Right lobe of liver (tissue), 6 donors: Measurements from ENCODE around the gene PTPRCAP. TPM values are rescaled to one million over a fixed set of nuclear protein-coding genes. Genes with fewer than 3 reads are reported as not detected.
A peak's percentile ranks its signal among the peaks of the same experiment; 100 is the strongest.

ENCODE experiments used
- ATAC-seq, 4 donors: fragments of 200-7000 bp; cut with Tn5 transposase; one replicate each; pipeline ENCODE4 v1.9.1; 2020; ENCODE audit warnings: mild to moderate bottlenecking in 4 of 4, moderate library complexity in 4 of 4
- DNase-seq, 3 donors: peaks; one replicate each; pipeline ENCODE4 v3.0.0-alpha.2; 2020
- H3K27ac ChIP-seq, 3 donors: fragments of 200-600 bp; one replicate each; pipeline ENCODE4 v1.8.0; 2022
- H3K27me3 ChIP-seq, 2 donors: fragments of 200-600 bp; one replicate each; pipeline ENCODE4 v1.8.0; 2022
- H3K36me3 ChIP-seq, 4 donors: fragments of 200-600 bp; sonication (generic) in 1 of 4; one replicate each; pipeline versions ENCODE4 v1.5.1 to v1.8.0; 2017 to 2022; ENCODE audit warnings: control low read depth in 1 of 4
- H3K4me1 ChIP-seq, 4 donors: fragments of 200-600 bp; sonication (generic) in 1 of 4; one replicate each; pipeline versions ENCODE4 v1.5.1 to v1.8.0; 2017 to 2022; ENCODE audit warnings: control low read depth in 1 of 4
- H3K4me3 ChIP-seq, 3 donors: fragments of 200-600 bp; one replicate each; pipeline ENCODE4 v1.8.0; 2022
- H3K9me3 ChIP-seq, 4 donors: fragments of 200-600 bp; sonication (generic) in 1 of 4; one replicate each; pipeline versions ENCODE4 v1.5.1 to v1.8.0; 2017 to 2022; ENCODE audit warnings: control low read depth in 1 of 4
- CTCF ChIP-seq, 4 donors: fragments of 200-600 bp in 3 of 4; fragments of 450-650 bp in 1 of 4; IDR thresholded peaks; one replicate each; pipeline versions ENCODE4 v1.5.1 to v1.8.0; 2016 to 2022; ENCODE audit warnings: antibody characterized with exemption in 4 of 4, mild to moderate bottlenecking in 2 of 4
- POLR2A ChIP-seq: fragments of 450-650 bp; IDR thresholded peaks from one replicate; pipeline ENCODE4 v1.6.1; 2017; ENCODE audit warnings: antibody characterized with exemption, mild to moderate bottlenecking
- WGBS: methylation state at CpG from one replicate; pipeline ENCODE4 v1.1.6; 2018; ENCODE audit warnings: low coverage, low lambda C conversion rate; ENCODE audit not compliant: insufficient coverage; ENCODE audit errors: missing lambda C conversion rate; 5-methylcytosine and 5-hydroxymethylcytosine counted together
- intact Hi-C, 2 donors: fragments of 100-400 bp; cut with DNase I; formaldehyde crosslinking; loops; one replicate each; pipeline versions ENCODE4 v1.11.2 to v1.14.1; 2022
- total RNA-seq, 6 experiments: library from RNA; depleted of rRNA in 2 of 6; stranded (reverse); fragments of >200 nt in 2 of 6; fragmentation: NEBNext Ultra II Directional in 3 of 6; extraction: Animal tissue kit (Norgen Biotek cat#: 25700) in 3 of 6; gene quantifications; one replicate each; pipeline versions ENCODE4 v1.1.0 to v1.2.4, GENCODE V29; 2016 to 2023
- donor health status: DM: no; HTN: yes; CAD: no.
- donor health status: DM: no; HTN: no; CAD: no.
- donor health status: DM: no; HTN: no; CAD: no.
- donor health status: DM: no; HTN: yes; CAD: no.
- donor health status: DM: no; HTN: yes; CAD: no.

PTPRCAP gene
- total RNA-seq, 6 experiments from 2014 or later: 0.72 to 2.8 (median 2.1) TPM

- H3K4me1 ChIP-seq: peaks cover 0 to 24% (median under 1%) of the 10 kb centered on the region in 4 donors
- peak in 1 of 3 donors; percentile 21 for DNase-seq
- H3K36me3 ChIP-seq: no peaks in the 10 kb centered on the region
- no peaks in the 10 kb centered on the region for H3K27me3 ChIP-seq
- TF ChIP-seq POLR2A (no peak), CTCF (IDR thresholded peaks at IDR 0.05) (no peak)
- WGBS: 29% methylated on average over 4 of the region's 7 CpGs
- H3K9me3 ChIP-seq: no peaks in the 10 kb centered on the region
- no peak overlapping the region for H3K4me3 ChIP-seq
- no peak overlapping the region for H3K27ac ChIP-seq
- intact Hi-C loops: no loop called here
- ATAC-seq: no peak
These were observed 35.4 kb upstream of the PTPRCAP start for GRCh38 chr11:67472882-67473281.

GRCh38 chr11:67470337-67471002 is 33.0 kb upstream of the PTPRCAP start:
- DNase-seq (no peak), ATAC-seq (no peak)
- Histone ChIP-seq H3K27me3 (no peaks in the 10 kb centered on the region), H3K36me3 (no peaks in the 10 kb centered on the region), H3K4me3 (no peak overlapping the region), H3K4me1 (peaks cover 0 to 43% (median 12%) of the 10 kb centered on the region in 4 donors), H3K9me3 (no peaks in the 10 kb centered on the region), H3K27ac (no peak overlapping the region)
- intact Hi-C loops: no loop called here
- TF ChIP-seq CTCF (IDR thresholded peaks at IDR 0.05): no peak
- no peak for TF ChIP-seq POLR2A
- WGBS: 66% methylated on average over 8 of the region's 8 CpGs

GRCh38 chr11:67469508-67469811 is 32.0 kb upstream of the PTPRCAP start:
- DNase-seq: no peak
- Histone ChIP-seq H3K4me1 (peaks cover 0 to 39% (median 13%) of the 10 kb centered on the region in 4 donors), H3K4me3 (peak overlapping the region; percentile 90 to 96 (median 95)), H3K9me3 (no peaks in the 10 kb centered on the region), H3K36me3 (no peaks in the 10 kb centered on the region), H3K27ac (peak overlapping the region; percentile 62 to 87 (median 85)), H3K27me3 (no peaks in the 10 kb centered on the region)
- 24% methylated on average over 7 of the region's 9 CpGs for WGBS
- intact Hi-C loops: loop anchor here in 1 of 2 donors (5.0 kb wide), 1 partner anchor 38 kb away; the partner anchor contains the start of genes CDK2AP2 and PITPNM1
- ATAC-seq: no peak
- no peak for TF ChIP-seq CTCF (IDR thresholded peaks at IDR 0.05)
- no peak for TF ChIP-seq POLR2A

GRCh38 chr11:67468759-67469507 is 31.5 kb upstream of the PTPRCAP start, which contains the start of gene TMEM134:
Gene TMEM134 (minus strand): TSS chr11:67469251. CDS start chr11:67469192, 59 bp downstream.
- Histone ChIP-seq H3K36me3 (no peaks in the 10 kb centered on the region), H3K9me3 (no peaks in the 10 kb centered on the region), H3K27ac (peak within 1 kb of the TSS; percentile 62 to 87 (median 85)), H3K27me3 (no peaks in the 10 kb centered on the region), H3K4me1 (peaks cover 0 to 40% (median 15%) of the 10 kb centered on the region in 4 donors), H3K4me3 (peak within 1 kb of the TSS; percentile 90 to 96 (median 95))
- TF ChIP-seq POLR2A: peak; percentile 80
- TF ChIP-seq CTCF (IDR thresholded peaks at IDR 0.05): peak; percentile 42 to 52 (median 44)
- intact Hi-C loops: loop anchor here in 1 of 2 donors (5.0 kb wide), 1 partner anchor 38 kb away; the partner anchor contains the start of genes CDK2AP2 and PITPNM1
- DNase-seq: peak; percentile 95 to 96 (median 95)
- WGBS: no CpG with 5 or more reads among the region's 76 CpGs
- peak; percentile 74 to 87 (median 82) for ATAC-seq
